HG03066 (cell line): ENCODE results near the gene PRDM16.
"Not testable (repeated sequence)": the region's sequence is repeated elsewhere in the genome, so short reads cannot be mapped to it uniquely, and the experiment has no call there.

Experiments
- ATAC-seq: cut with Tn5 transposase; IDR thresholded peaks from one replicate; pipeline ENCODE4 v1.9.1; 2021; ENCODE audit warnings: low read depth; ENCODE audit not compliant: unreplicated experiment

PRDM16 gene

GRCh38 chr1:3237570-3237969 is 168.6 kb downstream of the PRDM16 start:
- ATAC-seq = no peak

DNA sequence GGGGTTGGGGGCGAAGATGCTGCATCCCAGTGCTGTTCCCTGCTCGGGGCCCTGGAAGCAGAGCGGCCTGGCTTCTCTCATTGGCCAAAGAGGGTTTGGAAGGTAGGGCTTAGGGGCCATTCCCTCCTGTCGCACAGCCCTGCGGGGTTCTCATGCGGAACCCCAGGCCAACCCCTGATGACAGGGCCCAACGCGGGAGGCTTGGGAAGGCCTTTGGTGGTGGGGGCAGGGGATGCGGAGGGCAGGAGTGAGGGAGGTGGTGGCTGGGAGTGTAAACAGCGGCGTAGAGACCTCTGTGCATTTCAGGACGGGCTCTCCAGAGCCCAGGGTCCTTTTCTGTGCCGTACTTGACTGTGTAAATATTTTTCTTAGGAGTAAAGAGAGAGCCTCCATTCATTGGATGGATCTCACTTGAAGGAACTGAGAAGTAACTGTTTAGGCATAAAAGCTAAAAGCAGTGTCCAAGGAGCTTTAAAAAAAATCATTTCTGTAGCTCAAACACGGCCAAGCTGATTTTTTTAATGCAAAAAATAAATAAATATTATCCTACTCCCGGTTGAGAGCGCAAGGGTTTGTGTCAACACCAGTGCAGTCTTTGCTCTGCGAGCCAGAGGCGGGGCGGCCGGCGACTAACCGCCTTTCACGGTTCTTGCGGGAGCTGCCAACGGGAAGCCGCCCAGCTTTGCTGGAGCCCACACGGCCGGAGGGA is 169.1 kb downstream of the PRDM16 start:
- no peak for ATAC-seq

- no peak for ATAC-seq
Measured at GRCh38 chr1:3238703-3239278, 169.8 kb downstream of the PRDM16 start.

- not testable (repeated sequence) for ATAC-seq
Measured at GRCh38 chr1:3239991-3240390, 171.0 kb downstream of the PRDM16 start.

- no peak for ATAC-seq
Measured at GRCh38 chr1:3240524-3241235, 171.7 kb downstream of the PRDM16 start.

DNA sequence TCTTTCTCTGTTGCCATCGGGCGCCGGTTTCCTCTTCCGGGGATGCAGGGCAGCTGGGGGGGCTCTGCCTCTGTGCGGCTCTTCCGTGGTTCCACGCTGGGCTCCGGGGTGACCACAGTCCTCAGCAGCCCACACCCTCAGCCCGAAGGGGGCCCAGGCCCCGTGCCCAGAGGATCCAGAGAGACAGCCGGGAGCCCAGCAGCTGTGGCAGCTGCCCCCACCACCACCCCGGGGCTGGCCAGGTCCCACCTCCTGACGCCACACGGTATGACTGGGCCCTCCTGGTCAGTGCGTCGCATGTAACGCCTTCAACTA is 172.2 kb downstream of the PRDM16 start:
- no peak for ATAC-seq

DNA sequence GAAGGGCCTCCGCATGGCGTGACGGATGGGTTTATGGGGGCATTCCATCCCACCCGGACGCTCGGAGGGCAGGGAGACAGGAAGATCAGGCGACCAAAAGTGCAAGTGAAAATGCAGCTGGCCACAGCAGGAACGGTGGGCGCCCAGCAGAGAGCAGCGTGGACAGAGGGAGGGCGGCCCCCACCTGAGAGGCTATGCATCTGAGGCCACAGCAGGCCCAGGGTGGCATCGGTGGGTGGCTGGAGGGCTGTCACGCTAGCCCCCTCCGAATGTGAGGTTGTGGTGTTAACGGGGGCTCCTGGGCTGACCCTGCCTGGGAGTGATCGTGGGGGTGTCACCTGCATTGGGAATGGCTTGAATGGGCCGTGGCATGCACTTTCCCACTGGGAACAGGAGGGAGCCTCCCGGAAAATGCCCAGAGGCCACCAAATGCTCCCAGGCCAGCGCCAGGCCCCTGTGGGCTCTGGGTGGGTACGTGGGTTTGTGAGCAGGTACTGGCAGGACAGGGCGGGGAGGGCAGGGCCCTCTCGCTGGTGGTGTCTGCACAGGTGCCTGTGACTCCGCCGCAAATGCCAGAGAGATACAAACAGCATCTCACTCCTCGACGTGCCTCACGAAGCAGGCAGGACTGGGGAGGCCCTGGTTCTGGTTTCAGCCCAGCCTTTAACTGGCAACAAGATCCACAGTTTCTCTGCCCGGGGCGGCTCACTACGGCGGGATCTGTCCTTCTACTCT is 172.8 kb downstream of the PRDM16 start:
- ATAC-seq = no peak

DNA sequence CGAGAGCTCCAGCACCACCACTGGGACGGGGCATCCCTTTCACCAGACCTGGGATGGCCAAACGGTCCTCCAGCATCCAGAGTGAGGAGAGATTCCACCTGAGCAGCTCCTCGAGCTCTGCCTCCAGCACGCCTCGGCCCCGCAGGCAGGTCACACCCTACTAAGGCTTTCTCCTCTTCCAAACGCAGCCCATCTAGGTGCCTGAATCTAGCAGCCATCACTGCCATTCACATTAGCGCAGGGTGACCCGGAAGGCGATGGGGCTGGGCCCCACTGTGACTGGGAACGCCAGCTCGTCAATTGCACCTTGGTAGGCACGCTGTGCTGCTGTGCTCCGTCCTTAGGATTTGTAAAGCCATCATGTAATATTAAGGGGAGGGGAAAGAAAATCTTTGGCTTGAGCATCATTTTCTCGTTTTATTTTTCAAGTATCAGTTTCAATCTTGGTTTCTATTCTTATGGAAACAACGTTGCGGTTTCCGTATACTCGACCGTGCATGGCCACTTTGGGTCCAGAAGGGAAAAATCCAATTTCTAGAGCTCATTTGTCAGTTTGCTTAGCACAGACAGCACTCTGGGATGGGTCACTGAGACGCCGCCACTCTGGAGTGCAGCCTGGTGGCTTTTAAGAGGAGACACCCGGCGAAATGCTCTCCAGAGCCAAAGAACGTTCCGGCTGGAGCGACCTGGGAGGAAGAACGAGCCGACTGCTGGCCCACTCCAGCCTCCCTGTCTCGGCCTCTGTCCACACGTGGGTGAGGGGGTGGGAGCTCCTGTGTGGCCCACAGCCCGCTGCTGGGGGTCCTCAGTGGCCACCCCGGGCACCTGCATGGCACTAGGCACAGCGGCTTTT is 173.6 kb downstream of the PRDM16 start:
- no peak for ATAC-seq

DNA sequence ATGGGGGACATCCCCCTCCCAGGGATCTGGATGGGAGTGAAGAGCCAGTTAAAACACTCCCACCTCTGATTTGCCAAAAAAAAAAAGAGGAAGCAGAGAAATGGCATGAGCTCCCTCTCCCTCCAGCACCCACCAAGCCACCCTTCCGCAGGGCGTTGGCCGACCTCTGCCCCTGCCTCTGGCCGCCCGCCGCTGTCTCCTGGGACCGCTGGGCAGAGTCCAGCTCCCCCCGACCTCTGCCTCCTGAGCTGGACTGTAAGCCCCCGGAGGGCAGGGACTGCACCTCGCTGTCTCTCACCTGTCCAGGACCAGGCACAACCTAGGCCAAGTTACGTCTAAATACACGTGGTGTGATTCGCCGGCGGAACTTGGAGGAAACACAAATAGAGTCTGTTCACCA is 174.3 kb downstream of the PRDM16 start:
- ATAC-seq = no peak

- ATAC-seq = no peak
Measured at GRCh38 chr1:3244025-3244926, 175.3 kb downstream of the PRDM16 start.

- ATAC-seq = no peak
Measured at GRCh38 chr1:3244927-3245315, 175.9 kb downstream of the PRDM16 start.

DNA sequence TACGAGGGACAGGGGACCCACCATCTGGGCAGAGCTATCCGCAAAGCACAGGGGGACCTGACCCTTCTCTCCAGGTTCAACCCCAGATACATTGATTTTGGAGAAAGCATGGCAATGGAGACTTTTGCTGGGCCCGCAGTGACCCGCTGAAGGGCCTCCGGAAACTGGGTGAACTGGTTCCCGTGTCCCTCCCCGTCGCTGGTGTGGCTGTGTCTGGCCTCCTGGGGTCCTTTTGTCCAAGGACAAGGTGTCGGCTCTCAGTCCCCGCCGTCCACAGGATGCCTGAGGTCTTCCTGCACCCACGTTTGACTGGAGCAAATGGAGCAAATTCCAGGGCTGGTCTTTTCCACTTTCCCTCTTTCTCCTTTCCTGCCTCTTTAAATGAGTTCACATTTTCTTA is 176.3 kb downstream of the PRDM16 start:
- no peak for ATAC-seq

- ATAC-seq = no peak
Measured at GRCh38 chr1:3245768-3246167, 176.8 kb downstream of the PRDM16 start.

DNA sequence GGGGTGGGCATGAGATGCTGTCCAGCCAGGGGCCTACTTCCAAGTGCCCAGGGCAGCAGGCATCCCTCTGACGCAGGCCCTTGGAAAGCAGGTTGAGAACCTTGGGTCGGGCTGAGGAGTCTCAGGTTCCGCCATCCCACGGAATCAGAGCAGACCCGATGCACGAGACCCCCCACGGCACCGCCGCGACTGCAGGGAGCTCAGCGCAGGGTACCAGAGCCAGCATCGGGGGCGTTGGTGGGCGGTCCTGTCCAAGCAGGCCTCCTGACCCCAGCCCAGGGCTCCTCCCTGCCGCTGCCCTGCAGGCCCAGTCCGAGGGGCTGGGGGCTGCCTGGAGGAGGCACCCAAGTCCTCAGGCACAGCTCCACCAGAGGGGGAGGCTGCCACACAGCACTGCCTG is 177.2 kb downstream of the PRDM16 start:
- no peak for ATAC-seq

- no peak for ATAC-seq
Measured at GRCh38 chr1:3247521-3248121, 178.6 kb downstream of the PRDM16 start.

GRCh38 chr1:3248155-3249141 is 179.4 kb downstream of the PRDM16 start:
- no peak for ATAC-seq

GRCh38 chr1:3249231-3249630 is 180.2 kb downstream of the PRDM16 start:
- no peak for ATAC-seq
